UCSD-AML1 (cell line): Measurements from ENCODE around the gene RER1.

ENCODE experiments used
- DNase-seq: peaks from one replicate; lab custom pipeline; 2025; ENCODE audit not compliant: unreplicated experiment; lab: John Stamatoyannopoulos, UW

The RER1 gene

DNA sequence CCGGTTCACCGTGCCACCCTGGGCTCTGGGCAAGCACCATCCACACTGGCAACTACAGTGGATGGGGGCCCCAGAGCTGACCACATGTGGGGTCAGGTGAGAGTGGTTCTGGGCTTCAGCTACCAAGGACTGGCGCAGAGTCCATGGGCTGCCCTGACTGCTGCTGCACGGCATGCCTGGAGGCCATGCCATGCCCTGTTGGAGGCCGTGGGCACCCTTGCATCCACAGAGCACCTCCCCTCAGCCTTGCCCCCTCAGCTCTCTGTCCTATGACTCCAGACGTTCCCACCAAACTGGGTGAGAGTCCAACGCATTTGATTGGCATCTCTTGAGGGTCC is 15.7 kb upstream of the RER1 start:
- DNase-seq, result no peak

DNA sequence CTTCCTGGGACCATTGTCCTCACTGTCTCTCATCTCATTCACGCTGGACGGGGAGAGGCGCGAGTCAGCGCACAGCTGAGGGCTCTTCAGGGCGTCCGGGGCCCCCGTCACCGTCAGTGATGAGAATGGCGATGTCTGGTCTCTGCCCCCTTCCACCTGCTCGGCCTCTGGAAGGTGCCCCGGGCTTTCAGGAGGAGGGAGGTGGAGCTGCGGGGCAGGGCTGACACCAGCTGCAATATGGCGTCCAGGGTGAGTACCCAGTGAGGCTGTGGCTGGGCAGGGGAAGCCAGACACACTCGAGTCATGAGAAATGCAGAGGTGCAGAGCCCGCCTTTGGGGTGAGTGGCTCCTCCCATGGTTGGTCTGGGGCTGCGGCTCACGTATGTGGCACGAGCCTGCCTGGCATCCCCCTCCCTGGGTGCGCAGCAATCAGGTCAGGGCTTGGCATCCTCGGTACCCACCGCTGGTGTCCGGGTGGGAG is 15.3 kb upstream of the RER1 start:
- no peak for DNase-seq

DNA sequence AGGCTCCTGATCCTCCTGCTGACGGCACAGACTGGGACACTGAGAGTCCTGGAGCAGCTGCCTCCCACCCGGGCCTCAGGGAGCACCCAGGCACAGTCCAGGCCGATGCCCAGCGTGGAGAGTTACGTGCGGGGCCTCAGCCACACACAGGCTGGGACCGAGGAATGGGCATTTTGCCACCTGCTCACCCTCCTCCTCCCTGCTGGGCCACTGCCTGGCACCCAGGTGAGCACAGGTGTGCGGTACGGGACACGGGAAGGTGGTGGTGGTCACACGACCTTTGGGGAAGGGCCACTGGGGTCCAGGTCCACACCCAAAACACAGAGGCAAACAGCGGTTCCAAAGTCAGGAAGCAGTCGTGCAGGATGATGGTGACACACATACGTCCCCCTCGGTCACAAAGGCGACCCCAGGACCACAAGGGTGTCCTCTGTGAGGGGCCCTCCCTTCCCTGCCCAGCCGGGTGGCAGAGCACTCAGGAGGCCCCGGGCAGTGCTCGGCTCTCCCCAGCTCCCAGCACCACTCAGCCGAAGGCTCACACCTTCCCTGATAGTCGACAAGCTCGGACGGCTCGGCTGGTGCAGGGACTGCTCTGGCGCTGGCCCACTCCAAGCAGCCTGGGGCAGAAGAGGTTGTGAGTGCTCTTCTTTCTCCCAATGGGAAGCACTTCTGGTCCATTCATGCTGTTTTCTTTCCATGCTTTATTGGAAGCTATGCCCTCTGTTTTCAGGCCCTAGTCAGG is 14.5 kb upstream of the RER1 start:
- no peak for DNase-seq

DNA sequence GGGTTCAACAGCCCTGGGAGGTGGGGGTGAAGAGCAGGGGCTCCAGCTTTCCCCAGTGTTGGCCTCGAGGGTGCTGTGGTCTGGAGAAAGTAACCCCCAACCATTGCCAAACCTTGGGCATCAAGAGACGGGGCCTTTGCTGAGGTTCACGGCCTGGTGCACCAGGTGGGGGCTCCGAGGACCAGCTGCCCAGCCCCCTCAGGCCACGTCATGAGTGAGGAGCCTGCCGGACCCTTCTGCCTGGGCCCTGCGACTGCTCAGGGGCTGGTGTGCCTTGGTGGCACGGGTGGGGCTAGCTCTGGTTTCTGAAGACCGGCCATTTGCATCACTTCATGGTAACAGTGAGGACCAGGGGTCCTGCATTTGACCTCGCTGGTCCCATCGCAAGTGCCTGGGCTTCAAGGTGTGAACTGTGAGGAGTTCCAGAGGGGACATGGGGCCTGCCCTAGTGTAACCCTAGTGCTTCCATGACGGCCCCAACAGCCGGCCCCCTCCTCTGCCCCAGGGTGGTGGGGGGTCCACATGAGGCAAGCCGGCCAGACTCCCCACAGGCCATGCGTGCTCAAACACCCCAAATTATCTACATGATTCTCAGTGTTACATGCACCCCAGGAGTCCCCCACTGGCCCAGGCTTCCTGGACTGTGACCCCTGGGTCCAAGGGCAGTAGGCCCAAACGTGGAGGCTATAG is 13.7 kb upstream of the RER1 start:
- no peak for DNase-seq

DNA sequence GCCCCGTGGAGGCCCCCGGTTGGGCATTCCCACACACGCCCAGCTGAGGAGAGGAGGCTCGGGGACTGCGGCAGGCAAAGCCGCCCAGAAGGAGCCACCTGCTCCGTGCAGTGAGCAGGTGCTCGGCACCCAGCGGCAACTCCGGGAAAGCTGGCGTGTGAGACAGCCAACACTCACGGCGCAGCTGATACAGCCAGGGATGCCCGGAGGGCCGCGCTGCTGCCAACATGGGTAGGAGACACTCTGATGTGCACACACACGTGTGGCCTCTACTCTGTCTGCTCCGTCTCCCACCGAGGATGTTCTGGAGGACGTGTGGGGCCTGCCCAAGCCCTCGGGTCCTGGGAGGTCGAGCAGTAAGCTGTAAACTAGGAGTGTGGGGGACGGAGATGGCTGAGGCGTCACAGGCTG is 13.2 kb upstream of the RER1 start:
- DNase-seq, result no peak

DNA sequence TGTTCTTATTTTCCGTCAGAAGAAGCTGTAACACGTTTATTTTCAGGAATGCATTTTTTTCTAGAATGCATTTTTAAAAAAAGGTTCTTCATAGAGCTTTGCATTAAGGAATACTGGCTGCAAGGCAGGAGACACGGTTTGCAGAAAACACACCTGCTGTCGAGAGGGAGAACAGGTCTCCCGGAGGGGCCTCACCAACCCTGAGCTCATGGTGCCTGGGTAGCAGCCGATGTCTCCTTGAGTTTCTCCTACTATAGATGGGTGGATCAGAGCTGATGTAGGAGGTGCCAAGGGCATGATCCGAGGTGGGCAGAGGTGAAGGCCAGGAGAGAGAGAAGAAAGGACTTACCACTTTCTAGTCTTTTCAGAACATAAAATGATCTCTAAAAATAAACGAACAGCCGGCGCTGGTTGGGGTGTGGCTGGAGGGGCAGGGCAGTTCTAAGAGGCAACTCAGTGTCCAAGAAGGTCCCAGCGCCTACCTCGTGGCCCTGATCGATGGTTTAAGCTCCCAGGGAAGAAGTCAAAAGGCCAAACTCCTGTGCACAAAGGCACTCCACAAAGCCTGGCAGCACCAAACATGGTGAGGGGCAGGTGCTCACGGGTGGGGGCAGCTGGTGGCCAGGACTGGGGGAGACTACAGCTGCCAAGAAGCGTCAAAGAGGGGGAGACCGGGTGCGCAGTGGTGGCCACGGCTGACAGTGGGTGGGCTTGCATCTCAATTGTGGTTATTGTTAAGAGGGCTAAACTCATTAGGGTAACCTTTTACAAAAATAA is 12.5 kb upstream of the RER1 start:
- DNase-seq, result no peak

DNA sequence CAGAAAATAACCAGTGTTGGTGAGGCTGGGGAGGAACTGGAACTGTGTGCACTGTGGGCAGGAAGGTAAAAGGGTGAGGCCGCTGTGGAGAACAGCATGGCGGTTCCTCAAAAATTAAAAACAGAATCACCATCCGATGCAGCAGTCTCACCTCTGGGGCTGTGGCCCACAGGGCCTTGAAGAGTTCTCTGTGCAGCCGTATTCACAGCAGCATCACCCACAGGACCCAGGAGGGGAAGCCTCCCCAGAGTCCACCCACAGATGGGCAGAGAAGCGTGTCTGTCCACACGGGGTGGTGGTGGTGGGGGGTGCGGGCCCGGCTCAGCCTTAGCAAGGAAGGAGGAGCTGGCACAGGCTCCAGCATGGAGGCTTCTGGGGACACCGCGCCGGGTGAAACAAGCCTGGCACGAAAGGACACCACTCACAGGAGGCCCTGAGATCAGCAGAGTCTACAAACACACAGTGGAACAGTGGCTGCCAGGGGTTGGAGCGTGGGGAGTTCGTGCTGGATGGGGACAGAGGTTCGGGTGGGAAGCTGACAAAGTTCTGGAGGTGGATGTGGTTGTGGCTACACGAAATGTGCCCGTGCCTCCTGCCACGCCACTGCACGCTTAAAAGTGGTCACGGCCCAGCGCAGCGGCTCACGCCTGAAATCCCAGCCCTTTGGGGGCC is 11.8 kb upstream of the RER1 start:
- DNase-seq, result no peak

DNA sequence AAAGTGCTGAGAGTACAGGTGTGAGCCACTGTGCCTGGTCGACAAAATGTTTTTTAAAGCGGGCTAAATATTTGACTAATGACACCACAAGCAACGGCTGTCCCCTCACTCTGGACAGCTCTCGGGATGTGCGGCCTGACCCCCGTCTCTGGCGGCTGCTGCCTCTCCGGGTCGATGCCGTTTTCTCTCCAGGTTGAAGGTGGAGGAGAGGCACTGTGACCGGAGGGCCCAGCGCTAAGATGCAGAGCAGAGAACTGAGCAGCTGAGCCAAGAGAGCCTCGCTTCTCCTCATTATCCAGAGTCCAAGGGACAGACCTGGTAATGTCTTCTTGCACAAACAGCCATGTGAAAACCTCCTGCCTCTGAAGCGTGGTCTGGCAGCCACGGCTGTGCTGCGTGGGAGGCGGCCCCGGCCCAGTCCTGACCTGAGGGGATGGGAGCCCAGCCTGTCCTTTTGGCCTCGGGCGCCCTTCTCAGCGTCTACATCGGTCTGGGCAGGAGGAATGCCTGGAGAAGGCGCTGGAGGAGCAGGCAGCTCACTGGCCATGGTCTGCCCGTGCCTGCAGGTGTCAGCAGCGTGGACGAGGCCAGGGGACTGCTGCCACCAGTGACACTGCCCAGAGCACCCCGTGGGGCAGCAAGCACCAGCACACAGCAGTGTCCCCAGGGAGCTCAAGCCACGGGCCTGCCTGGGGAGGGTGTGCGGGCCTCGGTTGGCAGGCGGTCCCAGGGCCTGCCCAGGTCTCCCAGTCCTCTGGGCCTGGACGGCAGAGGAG is 10.6 kb upstream of the RER1 start:
- DNase-seq, result no peak

DNA sequence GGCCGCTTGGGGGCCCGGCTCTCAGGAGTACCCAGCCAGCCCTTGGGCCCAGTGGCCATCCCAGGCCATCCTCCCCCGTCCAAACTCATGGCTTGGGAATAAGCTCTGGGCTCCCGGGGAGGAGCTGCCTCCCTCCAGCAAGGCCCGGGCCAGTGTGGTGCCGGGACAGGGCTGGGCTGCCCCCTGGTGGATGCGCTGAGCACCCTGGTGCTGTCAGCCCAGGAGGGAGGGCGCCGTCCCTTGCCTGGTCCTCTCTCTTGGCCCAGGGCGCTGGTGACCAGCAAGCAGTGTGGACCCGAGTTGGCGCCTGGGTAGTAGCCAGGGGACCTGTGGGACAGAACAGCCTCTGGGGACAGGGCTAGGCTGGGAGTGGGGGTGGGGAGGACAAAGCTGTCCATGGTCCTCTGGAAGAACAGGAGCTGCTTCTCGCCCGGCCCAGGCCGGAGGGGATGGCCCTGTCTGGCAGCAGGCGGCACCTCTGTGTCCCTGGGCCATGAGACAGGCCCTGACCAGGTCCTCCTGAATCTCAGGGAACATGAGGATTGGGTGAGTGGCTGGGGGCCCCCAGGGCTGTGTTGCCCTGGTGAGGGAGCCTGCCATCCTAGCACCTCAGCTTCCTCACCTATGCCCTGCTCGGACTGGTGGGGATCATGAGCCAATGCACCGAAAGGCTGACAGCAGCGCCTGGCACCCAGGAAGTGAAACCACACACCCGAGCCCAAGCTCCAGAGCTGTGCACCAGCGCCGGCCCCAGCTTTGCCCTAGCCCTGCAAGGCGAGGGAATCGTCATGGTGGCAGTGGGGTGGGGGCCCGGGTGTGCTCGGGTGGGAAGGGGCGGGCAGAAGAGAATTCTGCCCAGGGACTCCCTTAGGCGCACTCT is 9.7 kb upstream of the RER1 start:
- DNase-seq, result peak; percentile 77

DNA sequence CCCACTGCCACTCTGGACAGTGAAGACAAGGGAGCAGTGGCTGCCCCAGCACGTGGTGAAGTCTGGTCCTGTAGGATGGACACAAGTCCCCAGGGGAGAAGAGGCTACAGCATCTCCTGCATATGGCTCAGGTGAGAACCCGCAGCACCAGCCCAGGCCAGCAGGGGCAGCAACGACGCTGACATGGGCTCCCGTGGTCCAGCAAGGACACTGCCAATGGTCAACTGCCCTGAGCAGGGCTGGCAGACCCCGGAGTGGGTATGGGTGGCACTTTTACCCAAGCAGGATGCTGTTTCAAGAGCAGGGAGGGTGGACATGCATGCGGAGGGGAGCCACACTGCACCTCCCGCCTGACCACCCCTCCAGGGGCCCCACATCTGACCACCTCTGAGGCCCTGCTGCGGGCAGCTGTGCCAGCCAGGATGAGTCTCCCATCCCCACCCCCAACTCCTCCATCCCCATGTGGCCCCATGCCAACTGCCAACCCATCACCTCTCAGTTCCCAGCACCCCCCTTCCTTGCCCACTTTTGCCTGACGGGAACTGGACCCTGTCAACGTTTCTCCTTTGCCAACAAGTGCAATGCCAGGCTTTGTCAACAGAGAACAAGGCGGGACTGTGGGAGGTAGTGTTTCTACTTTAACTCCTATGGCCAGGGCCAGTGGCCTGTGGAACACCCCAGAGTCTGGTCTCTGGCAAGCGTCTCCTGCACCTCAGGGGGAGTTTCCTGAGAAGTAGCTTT is 8.8 kb upstream of the RER1 start:
- DNase-seq, result no peak

DNA sequence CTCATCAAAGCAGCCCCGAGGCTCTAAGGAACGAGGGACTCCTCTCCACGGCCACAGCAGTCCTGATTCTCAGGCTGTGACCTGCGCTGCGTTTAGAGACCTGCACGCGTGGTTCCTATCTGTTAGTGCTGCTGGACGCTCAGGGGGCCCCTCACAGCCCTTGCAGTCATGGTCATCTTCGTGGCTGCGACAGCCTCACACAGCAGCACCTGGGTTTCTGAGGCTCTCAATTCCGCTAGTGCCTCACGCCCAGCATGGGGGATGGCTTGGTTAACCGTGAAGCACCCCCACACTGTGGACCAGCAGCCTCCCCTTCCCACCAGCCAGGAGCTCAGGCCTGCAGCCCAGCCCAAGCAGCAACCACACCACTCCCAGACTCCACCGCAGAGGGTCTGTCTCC is 8.1 kb upstream of the RER1 start:
- no peak for DNase-seq

DNA sequence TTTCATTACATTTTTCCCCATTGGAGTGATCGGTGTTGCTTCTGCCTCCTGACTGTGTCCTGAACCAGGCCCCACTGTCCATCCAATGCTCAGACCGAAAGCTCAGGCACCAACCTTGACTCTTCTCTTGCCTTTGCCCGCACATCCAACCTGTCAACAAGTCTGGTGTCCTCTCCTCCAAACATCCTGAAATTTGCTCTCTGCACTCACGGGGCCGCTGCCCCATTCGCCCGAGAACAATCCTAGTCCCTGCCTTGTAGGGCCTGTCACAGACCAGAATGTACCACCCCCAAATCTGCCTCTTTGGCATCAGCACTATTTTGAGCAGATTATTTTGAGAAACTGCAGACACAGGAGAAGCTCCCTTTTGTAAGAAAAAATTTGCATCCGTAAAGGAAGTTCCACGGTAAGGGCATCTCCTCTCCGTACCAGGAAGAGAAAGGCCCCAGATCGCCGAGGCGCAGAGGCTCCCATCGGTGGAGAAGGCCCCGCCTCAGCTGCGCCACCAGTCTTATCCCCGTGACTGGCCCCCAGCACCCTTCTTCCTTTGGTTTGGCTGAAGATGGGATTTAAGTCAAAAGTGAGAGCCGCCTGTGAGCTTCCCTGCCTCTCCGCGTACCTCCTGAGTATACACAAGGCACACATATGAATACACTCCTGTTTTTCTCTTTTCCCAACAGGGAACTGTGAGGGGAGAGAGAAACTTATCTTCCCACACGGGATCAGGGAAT is 7.3 kb upstream of the RER1 start:
- DNase-seq, result no peak

DNA sequence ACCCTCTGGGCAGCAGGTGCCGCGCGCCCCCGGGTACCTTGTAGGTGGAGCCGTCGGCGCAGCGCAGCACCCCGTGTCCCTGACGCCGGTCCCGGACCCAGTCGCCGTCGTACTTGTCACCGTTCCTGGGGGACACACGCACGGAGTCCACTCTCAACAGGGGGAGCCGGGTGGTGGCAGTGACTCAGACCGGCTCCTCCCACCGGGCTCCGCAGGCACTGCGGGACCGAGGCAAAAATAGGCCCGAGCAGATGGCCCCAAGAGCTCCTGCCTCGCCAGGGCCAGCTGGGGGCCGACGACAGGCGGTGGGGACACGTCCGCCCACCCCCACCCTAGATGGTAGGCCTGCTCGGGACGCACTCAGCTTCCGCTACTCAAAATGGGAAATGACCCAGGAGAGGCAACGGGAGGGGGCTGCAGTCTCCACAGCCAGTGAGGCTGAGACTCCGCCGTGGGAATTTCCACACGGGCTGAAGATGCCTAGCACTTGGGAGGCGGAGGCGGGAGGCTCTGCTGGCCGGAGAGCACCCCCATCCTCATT is 6.6 kb upstream of the RER1 start:
- no peak for DNase-seq

DNA sequence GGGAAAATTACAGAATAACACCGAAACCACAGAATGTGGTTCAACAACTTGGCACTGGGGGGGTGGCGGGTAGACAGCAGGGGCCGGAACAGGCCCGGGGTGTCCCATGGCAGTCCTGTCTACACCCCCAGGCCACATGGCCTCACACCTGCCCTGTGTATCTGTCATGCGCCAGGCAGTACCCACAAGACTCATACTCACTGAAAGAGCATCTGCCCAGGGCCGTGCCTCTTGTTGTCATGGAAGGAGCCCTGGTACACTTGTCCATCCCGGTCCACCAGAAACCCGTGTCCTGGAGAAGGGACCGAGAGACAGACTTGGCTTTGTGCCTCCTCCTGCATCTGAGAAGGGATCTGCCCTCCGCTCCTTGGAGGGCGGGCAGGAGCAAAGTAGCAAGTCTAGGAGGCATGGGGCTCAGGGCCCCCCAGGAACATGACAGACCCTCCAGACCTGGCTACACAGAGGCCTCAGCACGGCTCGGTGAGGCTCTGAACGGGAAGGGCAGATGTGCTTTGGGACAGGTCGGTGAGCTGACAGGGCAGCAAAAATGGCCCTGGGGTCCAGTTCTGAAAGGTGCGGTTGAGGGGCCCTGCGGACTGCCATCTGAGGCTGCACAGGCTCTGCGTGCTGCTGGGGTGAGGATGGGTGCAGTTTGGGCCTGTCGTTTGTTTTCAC is 5.9 kb upstream of the RER1 start:
- no peak for DNase-seq

DNA sequence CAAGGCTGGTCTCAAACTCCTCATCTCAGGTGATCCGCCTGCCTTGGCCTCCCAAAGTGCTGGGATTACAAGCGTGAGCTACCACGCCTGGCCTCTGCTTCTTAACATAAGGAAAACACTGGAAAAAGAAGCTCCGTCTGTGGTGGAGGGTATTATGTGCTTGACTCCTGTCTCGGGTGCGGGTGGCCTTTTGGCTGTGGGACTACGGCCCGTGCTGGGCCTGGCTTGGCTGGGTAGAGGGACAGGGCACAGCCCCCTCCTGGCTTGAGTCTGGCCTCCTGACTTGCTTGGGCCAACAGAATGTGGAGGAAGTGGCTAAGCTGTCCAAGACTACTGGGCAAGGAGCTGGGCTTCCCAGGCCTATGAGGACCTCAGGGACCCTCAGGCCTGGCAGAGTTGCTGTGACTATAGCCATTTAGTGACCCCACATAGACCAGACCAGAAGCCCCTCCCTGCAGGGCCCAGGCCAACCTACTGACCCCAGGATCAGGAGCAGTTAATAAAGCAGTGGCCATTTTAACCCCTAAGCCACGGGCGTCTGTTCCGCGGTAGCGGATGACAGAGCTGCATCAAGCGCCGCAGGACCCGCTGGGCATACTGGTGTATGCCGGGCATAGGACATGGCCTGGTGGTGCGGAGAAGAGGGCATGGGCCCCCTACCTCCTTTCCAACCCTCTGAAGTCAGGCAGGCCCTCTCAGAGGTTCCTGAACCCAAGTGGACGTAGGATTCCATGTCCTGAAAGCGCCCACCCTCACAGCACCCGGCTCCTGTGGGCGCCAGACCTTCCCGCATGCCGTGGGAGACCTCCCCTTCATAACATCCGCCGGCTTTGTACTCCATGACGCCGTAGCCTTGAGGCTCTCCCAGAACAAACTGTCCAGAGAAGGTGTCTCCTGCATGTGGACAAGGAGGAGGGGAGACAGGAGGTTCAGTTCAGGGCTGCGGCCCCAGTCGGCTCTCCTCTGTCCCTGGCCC is 4.7 kb upstream of the RER1 start:
- DNase-seq, result no peak
